NB4 (cell line): ENCODE results near the gene ARSK.

Experiments
- CTCF ChIP-seq: IDR thresholded peaks from one replicate; pipeline ENCODE4 v1.5.1; 2012; ENCODE audit warnings: low read depth, low read length
- POLR2A ChIP-seq: IDR thresholded peaks from 2 replicates; pipeline ENCODE4 v1.6.1; 2011; ENCODE audit warnings: mild to moderate bottlenecking; ENCODE audit not compliant: insufficient read length; ENCODE audit errors: extremely low read depth

GRCh38 chr5:95511606-95512005 is 43.3 kb upstream of the ARSK start:
- TF ChIP-seq POLR2A, result no peak
- TF ChIP-seq CTCF, result no peak
